ENCODE measurements around the gene GRID2.

The GRID2 gene

DNA sequence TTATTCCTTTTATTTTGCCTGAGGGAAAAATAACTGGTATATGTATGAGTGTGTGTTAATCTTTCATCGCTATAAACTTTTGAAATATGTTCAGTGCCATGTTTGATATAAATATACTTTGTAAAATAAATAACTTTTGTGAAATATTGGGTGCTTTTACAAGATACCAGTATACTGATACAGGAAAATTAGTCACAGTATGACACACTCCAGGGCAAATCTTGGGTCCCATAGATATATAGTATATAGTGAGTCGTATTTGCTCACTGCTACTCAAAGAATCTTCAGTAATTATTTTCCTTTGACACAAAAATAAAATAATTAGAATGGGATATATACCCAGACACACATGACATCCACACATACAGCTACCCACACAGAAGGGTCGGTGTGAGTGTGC lies 472.3 kb downstream of the GRID2 start:
- no peak for DNase-seq

DNA sequence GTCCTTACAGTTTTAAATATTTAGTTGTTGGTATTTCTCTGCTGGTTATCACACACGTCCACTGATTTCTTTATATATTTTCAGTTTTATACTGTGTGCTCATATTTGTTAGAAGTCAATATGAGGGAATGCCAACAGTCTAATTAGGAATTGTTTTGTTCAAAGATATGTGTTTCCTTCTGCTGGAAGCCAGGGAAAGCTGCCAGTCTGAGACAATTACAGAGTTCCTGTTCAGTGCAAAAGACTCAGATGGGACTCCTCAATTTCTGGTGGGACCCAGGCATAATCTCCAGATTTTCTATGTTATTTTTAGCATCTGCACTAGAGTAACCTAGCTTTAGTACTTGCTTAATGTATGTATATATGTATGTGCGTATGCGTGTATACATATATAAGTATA lies 486.0 kb downstream of the GRID2 start:
- DNase-seq, result no peak

DNA sequence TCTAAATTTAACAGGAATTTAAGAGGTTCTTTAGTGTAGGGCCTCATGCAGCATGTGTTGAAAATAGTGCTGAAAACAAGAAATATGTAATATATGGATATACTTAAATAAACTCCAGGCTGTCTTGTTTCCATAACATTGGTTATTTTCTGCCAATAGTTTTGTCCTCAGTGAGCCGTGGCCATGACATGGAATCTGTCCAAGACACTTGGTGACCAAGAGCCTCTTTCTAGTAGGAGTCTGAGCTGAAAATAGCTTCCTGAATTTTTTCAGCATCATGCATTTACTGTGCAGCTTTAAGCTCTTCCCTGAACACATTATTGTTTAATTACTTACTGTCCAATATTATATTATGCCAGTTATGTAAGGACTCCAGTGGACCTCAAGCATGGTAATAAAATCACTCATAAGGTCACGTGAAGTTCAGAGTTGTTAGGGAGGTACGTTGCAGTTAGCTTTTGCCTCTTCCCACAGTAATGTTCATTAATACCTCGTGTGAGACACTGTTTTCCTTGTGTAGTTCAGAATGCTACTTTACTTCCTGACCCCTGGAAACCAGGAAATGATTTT lies 488.2 kb downstream of the GRID2 start:
- no peak for DNase-seq

DNA sequence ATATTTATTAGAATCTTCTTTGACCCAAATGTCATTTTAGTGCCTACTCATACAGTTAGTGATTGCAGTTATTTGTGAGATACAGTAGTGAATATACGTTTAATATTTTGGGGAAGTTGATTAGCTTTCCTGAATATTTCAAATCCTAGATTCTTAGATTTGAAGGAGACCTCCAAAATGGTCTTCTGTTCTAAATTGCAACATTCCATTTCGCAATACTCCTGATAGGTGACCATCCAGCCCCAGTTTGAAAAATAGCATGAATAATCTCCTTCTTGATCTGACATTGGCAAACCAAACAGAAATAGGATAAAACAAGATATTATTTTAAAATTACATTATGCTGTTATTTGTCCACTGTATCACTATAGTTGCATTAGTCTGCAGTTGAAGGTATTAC lies 505.6 kb downstream of the GRID2 start:
- no peak for DNase-seq

DNA sequence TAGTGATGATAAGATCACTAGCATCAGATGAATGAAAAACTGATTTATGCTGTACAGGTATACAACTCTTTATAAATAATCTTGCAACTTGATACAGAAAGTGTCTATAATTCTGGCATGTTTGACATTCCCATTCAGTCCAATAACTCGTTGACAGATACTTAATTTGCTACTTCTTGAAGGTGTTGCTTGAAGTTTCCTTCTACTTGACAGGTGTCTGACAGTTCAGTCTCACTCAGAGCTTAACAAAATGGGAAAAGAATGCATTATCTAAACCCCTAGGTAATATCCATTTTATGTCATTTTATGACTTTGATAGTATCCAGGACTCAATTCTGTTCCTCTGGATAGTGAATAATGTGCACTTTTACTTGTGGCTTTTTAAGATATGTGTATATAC lies 508.9 kb downstream of the GRID2 start:
- no peak for DNase-seq

DNA sequence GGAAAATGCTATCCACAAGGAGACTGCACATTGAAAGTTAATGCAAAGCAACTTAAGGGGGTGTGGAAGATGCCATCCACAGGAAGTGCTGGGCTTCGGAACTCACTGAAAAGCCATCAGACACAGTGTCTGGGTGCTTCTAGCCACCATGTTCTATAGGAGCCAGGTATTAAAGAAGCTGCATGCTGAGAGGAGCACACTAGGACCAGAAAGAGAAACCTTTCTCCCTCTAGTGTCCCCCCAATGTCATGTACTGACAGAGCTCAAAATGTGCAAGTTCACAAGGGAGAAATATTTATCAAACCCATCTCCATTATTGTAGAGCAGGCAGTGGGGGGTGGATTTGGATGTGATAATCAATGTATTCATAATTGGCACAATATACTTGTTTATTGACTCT lies 510.9 kb downstream of the GRID2 start:
- DNase-seq, result no peak

DNA sequence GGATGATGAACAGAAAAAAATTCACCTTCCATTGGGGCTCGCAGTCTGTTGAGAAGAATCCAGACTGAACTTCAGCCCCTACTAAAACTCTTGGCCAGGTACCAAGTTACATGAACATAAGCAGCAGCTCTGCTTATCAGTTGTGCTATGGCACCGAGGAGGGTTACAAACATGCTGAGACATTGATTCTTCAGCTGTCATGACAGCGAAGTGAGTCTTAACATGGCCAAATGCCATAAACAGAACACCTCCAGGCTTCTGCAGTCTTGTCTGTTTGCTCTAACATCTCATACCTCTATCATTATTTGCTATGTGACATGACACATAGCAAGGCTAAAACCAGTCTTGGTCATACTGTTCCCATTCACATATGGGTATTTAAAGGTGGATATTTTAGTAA lies 521.5 kb downstream of the GRID2 start:
- DNase-seq, result no peak

DNA sequence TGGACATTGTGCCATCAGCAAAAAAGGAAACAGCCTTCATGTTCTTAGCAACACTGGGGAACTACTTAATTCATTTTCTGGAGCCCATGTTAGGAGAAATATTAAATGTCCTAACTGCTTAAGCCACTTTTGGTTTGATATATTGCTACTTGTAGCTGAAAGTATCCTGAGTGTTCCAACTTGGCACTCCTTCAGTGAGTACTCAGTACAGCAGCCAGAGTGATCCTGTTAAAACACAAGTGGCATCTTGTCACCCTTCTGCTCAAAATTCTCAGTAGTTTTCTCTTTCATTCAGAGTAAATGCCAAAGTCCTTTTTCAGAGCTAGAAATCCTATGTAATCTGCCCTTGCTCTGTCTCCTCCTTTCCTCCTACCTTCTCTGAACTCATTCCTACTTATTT lies 522.0 kb downstream of the GRID2 start:
- DNase-seq, result no peak

DNA sequence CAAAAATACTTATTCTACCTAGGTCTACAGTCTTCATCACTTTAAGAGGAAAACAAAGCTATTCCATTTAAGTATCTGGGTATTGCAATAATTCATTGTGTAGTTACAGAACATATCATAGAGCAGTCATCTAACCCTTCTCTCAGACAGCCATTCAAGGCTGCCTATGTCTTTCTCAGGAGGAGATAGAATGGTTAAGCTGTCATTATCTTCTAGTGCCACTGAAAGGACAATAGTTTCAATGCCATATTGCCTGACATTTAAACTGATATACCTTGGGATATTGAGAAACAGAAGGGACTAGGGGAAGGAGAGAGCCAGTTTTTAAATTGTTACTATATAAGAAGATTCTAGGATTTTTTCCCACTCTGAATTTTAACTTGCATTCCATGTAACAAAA lies 527.0 kb downstream of the GRID2 start:
- DNase-seq, result no peak

DNA sequence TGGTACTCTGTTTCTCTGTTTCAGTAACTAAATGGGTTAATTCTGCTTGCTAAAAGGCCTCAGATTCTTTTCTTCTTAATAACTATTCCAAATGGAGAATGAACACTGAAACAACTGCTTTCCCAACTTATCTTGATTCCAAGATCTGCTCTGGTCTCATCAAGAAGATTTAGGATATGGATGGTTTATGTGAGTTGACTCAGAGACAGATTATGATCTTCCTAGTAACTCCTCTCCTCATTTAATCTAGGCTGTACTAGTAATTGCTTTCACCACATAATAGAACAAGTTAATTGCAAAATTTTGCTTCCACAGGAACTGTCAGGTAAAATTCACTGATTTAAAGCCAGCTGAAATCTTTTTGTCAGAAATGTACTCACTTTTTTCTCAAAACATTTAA lies 537.1 kb downstream of the GRID2 start:
- no peak for DNase-seq

DNA sequence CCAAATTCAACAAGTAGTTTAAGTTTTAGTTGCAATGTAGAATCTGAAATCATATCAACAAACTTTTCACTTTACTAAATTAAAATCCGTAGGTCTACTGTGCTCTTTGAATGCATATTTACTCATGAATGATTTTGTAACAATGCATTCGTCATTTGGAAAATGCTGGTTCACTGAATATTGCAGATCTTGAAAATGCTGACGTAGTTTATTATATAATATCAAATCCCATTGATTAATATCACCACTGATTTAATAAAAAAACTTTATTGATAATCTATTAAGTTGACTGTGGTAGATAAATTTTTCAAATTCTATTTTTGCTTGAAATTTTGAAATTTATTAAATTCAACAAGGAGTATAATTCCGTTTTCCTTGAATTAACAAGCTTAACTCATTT lies 540.0 kb downstream of the GRID2 start:
- DNase-seq, result no peak

DNA sequence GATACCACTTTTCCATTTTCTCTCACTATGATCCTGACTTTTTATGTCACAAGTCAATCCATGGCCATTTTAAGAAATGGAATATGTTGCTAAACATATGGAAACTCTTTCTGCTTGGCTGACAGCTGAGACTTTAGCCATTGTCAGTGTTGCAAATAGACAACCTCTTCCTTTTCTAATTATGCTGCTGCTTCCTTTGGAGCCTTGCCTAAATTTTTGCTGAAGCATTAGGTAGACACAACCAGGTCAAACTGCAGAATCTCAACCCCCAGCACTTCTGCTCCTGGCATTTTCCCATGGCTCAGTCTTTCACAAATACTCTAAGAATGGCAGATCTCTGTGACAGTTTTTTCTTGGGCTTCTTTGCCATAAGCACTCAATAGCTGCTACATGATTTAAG lies 543.3 kb downstream of the GRID2 start:
- DNase-seq, result no peak

DNA sequence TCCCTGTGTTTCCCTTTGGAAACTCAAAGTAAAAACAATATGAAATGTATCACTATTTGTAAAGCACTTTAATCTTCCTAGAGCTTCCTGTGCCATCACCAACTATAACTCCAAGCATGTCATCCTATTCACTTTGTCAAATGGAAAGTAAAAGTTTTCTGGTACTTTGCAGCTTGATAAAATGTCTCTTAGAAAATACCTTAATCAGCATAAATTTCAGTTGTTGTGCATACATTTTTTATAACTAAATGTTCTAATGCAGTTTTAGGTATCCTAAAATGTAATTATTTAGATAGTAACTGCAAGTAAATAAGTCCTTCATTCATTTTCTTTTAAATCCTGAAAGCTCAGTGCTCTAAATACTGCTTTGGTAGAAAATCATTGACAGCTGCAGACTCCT lies 558.7 kb downstream of the GRID2 start:
- no peak for DNase-seq

DNA sequence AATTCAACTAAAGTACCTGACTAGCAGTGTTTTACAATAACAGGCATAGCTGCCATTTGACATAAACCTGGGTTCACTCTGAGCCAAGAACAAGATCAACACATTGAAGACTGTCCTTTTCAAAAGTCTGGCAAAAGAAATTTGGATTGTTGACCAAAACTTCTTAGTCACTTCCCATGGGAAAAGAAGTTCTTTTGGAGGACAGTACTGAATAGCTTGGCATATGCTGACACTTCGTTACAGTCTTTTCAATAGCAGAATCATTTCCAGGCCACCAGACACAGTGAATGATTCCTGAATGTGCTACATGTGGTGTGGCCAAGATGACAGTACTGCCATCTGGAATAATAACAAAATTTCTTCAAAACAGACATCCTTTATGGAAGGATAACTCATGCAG lies 560.3 kb downstream of the GRID2 start:
- no peak for DNase-seq

DNA sequence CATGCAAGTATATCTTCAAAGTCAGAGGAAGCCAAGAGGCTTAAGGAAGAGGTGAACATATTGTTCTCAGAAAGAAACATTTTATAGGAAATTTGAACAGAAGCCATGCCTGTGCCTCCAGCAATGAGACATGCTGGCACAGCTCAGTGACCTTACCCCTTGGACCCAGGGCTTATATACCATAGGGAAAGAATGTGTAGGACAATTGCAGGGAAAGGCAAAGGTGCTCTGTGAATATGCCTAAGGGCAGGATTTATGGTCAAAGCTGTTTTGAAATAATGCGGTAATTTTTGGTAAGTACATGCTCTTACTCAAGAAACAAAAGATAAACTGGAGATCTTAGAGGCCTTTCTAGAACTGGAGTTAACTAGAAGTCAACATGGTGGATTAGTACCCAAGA lies 568.8 kb downstream of the GRID2 start:
- DNase-seq, result no peak

DNA sequence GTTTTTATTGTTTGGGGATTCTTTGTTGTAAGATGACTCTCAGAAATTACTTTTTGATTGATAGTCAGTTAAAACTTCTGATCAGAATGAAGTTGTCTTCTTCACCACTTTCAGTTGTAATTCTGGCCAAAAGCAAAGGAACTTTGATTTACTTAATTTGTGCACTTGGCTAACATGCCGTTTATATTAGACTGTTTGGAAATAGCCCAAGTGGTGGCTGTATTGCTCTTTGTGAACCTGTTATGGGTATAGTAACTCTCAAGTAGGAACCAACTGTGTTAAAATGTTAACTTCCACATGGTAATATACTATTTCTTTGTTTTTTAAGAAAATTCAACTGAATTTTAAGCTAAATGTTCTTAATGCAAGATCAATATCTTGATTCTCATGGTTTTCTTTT lies 581.9 kb downstream of the GRID2 start:
- no peak for DNase-seq

DNA sequence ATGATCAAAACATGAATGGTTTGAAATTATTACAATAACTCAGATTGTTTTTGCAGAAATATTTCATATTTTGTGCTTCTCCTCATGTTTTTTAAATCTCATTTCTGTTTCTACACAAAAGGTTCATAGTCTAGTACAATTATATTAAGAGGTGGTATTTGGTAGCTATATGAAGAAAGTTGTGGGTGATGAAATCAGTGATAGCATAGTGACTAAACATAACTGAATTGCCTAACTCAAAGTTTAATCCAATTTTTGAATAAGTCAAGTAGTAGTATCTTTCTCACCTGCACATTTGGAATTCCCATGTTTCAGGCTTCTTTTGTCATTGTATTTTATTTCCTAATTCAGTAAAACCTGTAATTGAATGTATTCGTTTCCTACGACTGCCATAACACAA lies 648.7 kb downstream of the GRID2 start:
- no peak for DNase-seq

DNA sequence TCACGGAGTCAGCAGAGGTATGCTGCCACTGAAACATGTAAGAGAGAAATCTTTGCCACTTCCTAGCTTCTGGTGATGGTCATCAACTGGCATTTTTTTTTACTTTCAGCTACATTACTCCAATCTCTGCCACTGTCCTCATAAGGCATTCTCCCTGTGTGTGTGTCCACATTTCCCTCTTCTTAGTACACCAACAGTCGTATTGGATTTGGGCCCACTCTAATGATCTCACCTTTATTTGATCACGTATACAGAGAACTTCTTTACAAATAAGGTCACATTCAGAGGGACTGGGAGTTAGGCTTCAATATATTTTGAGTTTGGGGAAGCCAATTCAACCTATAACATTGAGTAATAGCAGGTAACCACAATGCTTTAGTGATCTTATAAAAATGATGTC lies 649.1 kb downstream of the GRID2 start:
- DNase-seq, result no peak

DNA sequence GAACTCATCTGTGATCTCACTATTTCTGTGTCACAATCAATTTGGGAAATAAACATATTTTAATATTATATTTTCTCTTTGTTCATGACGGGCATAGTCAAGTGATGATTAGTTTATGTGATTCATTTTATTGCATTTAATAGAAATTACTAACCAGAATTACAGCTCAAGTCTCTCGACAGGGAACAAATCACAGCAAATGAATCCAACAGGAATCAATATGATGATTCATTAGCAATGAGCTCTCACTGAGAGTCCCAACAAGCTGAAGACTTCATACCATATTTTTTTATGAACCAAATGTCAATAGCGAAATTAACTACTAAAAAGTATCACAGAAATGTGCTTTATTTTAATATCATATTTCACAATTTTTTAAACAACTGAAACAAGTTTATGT lies 649.7 kb downstream of the GRID2 start:
- DNase-seq, result no peak

DNA sequence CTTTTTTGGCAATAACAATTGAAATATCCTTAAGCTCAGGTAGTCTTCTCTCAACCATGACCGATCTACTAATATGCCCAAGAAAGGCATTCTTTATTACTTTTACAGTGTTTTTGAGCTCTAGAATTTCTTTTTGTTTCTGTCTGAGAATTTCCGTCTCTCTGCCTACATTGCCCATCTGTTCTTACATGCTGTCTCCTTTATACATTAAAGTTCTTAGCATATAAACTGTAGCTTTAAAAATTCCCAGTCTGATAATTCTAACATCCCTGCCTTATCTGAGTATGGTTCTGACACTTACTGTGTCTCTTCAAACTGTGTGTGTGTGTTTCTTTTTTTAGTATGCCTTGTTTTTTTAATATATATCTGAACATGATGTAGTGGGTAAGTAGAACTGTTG lies 658.1 kb downstream of the GRID2 start:
- DNase-seq, result no peak

DNA sequence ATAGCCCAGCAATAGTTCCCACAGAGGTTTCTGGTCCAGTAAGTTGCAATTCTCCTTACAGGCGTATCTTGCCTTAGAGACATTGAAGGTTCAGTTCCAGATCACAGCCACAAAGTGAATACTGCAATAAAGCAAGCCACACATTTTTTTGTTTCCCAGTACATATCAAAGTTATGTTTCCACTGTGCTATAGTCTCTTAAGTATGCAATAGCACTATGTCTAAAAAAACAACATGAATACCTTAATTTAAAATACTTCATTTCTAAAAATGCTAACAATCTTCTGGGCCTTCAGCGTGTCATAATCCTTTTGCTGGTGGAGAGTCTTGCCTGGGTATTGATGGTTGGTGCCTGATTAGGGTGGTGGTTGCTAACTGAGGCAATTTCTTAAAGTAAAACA lies 659.1 kb downstream of the GRID2 start:
- no peak for DNase-seq

DNA sequence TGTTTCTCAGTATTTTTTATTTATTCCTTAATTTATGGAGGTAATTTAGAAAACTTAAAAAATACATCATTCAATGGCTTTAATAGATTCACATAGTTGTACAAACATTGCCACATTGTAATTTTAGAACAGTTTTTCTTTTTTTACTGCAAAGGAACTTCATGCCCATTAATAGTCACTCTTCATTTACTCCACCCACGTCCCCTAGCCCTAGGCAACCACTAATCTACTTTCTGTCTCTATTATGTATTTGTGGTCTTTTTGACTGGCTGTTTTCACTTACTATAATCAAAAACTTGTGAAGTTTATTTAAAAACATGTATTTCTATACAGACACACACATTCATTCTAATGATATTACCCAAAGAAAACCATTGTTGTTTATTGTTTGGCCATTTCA lies 664.8 kb downstream of the GRID2 start:
- DNase-seq, result no peak

DNA sequence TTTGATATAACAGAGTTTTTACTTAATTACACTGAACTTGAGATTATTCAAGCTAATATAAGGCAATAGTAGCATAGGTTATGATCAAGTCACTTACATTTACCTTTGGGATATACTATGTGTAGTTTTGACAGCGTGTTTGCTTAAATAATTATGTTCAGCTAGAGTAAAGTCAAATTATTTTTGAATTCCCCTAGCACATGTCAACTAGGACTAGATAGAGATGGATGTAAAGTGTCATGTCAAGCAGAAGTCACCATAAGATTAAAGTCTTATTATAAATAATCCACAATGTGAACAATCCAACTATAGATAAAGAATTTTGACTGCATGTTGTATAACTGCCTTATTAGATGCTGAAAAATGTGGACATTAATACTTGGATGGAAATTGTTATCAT lies 665.2 kb downstream of the GRID2 start:
- DNase-seq, result no peak

DNA sequence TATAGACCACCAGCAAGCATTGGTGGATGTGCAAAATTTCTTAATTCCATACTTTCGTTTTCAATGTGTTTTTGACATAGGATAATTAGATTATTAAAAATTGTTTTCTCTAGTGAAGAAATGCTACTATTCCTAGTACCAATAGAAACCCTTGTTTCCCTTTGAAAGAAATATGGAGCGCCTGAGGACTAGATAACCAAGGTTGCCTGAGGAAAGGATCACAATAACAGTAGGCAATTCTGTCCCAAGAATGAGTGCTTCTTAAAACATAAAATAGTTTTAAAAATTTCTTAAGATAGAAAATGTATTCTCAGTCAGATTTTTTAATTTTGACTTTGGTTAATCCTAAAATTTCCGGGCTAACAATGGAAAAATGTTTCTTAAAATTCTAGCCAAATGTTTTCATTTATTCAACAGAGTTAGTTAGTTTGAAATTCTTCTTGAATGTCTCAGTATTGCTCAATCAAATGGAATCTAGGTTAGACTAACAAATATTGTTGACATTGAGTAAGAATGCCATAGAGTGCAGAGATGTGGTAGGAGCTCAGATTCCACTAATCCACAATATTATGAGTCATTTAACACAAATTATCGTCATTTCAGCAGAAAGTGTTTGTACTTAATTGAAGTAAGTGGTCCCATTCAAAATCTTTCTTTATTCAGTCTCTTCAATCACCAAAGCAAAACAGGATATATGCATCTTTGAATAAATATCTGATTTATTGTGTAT lies 666.0 kb downstream of the GRID2 start:
- no peak for DNase-seq

DNA sequence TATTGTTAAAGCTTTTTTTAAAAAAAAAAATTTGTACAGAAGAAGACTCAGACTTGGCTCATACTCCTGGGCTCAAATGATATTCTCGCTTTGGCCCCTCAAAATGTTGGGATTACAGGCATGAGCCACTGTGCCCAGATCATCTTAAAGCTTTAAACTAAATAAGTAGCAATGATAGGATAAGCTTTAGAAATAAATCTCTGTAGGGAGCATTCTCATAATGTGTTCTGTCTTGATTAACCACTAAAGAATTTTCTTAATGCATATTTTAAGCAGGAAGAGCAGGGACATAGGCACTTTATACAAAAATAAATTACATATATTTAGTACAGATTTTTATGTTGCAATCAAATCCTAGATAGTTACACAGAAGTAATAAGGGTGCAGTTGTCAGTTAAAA lies 667.2 kb downstream of the GRID2 start:
- DNase-seq, result no peak

Measured in CD4-positive, alpha-beta T cell treated with Interleukin-1 beta for 1 hour (primary cell).